AG09319 (cell line): ENCODE data around the gene PET100.

ENCODE experiments used
- DNase-seq: peaks from one replicate; pipeline ENCODE4 v3.0.0-alpha.2; 2010; ENCODE audit warnings: low read depth; ENCODE audit errors: extremely low read depth
- TF ChIP-seq, protein P1 (sequence below): IDR thresholded peaks from 2 replicates; pipeline ENCODE4 v1.5.1; 2011; ENCODE audit warnings: low read depth, mild to moderate bottlenecking, inconsistent platforms, low read length, moderate library complexity

PET100 gene

DNA sequence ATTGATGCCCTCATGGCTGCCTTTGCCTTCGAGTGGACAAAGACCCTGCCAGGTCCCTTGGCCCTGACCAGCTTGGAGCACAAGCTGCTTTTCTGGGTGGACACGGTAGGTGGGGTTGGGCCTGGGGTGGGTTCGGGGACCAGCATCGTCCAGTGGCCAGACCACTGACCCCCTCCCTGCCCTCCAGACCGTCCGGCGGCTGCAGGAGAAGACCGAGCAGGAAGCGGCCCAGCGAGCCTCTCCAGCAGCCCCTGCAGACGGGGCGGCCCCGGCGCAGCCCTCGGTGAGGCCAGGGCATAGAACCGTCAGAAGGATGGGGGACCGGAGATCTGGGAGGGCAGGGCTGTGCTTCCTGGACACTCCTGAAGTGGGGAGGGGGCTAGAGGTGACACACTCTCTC is 23.3 kb upstream of the PET100 start:
- no peak for DNase-seq
- TF ChIP-seq, protein P1, sequence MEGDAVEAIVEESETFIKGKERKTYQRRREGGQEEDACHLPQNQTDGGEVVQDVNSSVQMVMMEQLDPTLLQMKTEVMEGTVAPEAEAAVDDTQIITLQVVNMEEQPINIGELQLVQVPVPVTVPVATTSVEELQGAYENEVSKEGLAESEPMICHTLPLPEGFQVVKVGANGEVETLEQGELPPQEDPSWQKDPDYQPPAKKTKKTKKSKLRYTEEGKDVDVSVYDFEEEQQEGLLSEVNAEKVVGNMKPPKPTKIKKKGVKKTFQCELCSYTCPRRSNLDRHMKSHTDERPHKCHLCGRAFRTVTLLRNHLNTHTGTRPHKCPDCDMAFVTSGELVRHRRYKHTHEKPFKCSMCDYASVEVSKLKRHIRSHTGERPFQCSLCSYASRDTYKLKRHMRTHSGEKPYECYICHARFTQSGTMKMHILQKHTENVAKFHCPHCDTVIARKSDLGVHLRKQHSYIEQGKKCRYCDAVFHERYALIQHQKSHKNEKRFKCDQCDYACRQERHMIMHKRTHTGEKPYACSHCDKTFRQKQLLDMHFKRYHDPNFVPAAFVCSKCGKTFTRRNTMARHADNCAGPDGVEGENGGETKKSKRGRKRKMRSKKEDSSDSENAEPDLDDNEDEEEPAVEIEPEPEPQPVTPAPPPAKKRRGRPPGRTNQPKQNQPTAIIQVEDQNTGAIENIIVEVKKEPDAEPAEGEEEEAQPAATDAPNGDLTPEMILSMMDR: no peak

DNA sequence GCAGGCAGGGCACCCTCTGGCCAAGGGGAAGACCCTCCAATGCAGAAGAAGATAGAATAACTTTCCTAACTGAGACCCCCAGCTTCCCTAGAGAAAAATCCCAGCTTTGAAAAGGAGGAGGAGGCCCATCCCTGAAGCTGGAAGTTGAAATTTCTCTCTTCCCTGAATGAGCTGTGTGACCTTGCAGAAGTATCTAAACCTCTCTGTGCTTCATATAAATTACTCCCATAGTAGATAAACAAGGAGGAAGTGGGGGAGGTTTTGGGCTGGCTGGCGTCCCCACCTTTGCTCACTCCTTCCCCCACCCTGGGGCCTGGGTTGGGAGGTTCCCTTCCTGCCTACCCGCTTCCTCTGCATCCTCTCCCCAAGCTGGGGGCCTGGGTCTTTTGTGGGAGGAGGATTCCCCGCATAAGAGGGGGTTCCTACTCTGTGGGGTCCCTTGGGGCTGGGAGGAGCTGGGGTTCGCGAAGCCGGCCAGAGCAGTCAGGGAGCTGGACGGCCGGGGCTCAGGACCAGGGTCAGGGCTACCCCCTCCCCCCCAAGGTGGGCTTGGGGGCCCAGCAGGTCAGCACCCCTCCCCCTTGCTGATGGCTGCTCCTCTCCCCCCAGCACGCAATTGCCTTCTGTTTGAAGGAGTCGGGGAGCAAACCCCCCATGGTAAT is 22.2 kb upstream of the PET100 start:
- no peak for DNase-seq
- TF ChIP-seq, protein P1: no peak

DNA sequence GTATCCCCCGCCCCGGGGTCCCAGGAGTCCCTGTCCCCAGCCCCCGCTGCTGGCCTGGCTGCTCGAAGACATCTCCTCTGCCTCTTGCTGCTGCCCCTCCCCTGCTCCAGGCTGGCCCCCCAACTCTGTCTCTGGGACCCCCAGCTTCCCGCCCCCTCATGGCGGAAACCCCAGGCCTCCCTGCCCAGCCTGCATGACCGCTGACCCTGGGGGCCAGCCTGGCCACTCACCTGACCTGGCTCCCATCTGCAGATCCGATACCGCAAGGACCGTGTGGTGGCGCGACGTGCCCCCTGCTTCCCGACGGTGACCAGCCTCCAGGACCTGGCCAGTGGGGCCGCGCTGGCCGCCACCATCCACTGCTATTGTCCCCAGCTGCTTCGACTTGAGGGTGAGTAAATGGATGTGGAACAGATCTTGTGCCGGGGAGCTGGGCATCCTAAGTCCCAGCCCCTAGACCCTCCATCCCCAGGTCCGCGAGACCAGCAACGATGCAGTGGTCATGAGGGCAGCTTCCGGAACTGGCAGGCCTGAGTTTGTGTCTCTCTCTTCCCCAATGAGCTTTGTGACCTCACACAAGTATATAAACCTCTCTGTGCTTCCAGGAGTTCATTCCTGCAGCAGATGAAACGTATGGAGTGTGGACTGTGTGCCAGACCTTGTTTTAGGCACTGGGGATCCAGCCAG is 21.6 kb upstream of the PET100 start:
- DNase-seq: no peak
- TF ChIP-seq, protein P1: no peak

DNA sequence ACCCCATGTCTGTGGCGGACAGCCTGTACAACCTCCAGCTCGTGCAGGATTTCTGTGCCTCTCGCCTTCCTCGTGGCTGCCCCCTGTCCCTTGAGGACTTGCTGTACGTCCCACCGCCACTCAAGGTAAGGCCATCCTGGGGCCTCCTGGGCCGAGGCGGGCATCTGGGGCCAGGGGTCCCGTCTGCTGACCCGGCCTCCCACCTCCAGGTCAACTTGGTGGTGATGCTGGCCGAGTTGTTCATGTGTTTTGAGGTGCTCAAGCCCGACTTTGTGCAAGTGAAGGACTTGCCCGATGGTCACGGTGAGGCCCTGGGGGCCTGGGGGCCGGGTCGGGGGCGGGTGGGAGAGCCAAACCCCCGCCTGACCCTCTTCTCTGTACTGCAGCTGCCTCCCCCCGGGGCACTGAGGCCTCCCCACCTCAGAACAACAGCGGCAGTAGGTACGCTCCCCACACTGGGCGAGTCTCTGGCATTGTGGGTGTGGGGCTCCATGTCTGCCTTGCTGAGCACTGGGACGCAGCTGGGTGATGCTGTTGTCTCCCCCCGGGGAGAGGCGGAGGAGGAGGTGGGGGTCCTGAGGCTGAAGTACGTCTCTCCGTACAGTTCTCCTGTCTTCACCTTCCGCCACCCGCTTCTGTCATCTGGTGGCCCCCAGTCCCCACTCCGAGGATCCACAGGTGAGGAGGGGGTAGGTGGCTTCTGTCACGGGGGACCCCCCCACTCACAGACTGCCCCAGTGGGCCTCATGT is 18.9 kb upstream of the PET100 start:
- no peak for DNase-seq
- TF ChIP-seq, protein P1: no peak

DNA sequence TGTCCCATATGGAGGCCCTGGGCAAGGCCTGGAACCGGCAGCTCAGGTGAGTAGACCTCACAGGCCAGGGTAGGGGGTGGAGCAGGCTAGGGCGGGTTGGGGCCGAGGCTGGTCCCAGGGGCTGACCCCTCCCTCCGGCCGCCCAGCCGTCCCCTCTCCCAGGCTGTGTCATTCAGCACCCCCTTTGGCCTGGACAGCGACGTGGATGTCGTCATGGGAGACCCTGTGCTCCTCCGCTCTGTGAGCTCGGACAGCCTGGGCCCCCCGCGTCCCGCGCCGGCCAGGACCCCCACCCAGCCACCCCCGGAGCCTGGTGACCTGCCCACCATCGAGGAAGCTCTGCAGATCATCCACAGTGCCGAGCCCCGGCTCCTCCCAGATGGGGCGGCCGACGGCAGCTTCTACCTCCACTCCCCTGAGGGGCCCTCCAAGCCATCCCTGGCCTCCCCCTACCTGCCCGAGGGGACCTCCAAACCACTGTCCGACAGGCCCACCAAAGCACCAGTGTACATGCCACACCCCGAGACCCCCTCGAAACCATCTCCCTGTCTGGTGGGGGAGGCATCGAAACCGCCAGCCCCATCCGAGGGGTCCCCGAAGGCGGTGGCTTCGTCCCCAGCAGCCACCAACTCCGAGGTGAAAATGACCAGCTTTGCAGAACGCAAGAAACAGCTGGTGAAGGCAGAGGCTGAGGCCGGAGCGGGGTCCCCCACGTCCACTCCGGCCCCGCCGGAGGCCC is 17.9 kb upstream of the PET100 start:
- DNase-seq: no peak
- TF ChIP-seq, protein P1: no peak

DNA sequence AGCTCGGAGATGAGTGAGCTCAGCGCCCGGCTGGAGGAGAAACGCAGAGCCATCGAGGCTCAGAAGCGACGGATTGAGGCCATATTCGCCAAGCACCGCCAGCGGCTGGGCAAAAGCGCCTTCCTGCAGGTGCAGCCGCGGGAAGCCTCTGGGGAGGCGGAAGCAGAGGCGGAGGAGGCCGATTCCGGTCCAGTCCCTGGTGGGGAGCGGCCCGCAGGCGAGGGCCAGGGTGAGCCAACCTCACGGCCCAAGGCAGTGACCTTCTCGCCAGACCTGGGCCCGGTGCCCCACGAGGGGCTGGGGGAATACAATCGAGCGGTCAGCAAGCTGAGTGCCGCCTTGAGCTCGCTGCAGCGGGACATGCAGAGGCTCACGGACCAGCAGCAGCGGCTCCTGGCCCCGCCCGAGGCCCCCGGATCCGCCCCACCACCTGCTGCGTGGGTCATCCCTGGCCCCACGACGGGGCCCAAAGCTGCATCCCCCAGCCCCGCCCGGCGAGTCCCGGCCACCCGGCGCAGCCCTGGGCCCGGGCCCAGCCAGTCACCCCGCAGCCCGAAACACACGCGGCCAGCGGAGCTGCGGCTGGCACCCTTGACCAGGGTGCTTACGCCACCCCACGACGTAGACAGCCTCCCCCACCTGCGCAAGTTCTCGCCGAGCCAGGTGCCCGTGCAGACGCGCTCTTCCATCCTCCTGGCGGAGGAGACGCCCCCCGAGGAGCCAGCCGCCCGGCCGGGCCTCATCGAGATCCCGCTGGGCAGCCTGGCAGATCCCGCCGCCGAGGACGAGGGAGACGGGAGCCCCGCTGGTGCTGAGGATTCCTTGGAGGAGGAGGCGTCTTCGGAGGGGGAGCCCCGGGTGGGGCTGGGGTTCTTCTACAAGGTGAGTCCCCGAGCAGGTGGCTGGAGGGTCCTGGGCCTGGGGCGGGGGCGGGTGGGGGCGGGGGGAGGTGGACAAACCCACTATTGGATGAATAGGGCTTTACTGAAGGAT is 17.0 kb upstream of the PET100 start:
- no peak for DNase-seq
- TF ChIP-seq, protein P1: no peak
